Prostate gland (tissue), 2 donors: ENCODE data around the gene TMUB1.
A peak's percentile ranks its signal among the peaks of the same experiment; 100 is the strongest.

Experiments used
- CTCF ChIP-seq, 4 experiments: fragments of 200-600 bp in 2 of 4; fragments of 450-650 bp in 2 of 4; sonication (generic) in 2 of 4; IDR thresholded peaks; 1 replicate in 3 of 4; 2 replicates in 1 of 4; pipeline ENCODE4 v1.5.1; 2016 to 2019; ENCODE audit warnings: antibody characterized with exemption in 4 of 4, mild to moderate bottlenecking in 2 of 4, moderate library complexity in 2 of 4
- POLR2A ChIP-seq: fragments of 450-650 bp; IDR thresholded peaks from one replicate; pipeline ENCODE4 v1.6.1; 2016; ENCODE audit warnings: antibody characterized with exemption, mild to moderate bottlenecking
- POLR2AphosphoS5 ChIP-seq: sonication (generic); formaldehyde crosslinking; IDR thresholded peaks from one replicate; pipeline ENCODE4 v1.6.1; 2017; ENCODE audit warnings: antibody characterized with exemption

GRCh38 chr7:151083071-151083823 lies at the start of gene TMUB1:
- TF ChIP-seq CTCF (IDR thresholded peaks at IDR 0.05) (no peak), POLR2A (peak; percentile 68), POLR2AphosphoS5 (peak; percentile 58)
